ENCODE measurements around the gene NCKAP5. TPM values are rescaled to one million over a fixed set of nuclear protein-coding genes. Genes with fewer than 3 reads are reported as not detected.

The NCKAP5 gene
- total RNA-seq, 1 donor from 2014 or later: 0.20 TPM

GRCh38 chr2:132780651-132781050 is 787.6 kb downstream of the NCKAP5 start:
- H3K4me1 Mint-ChIP-seq (ENCODE audit: low read depth, unreplicated experiment): peaks cover 11% of the 10 kb centered on the region
- H3K27me3 Mint-ChIP-seq (ENCODE audit: unreplicated experiment): peaks cover 6% of the 10 kb centered on the region
- H3K36me3 Mint-ChIP-seq (ENCODE audit: unreplicated experiment): no peaks in the 10 kb centered on the region
- H3K4me3 Mint-ChIP-seq (ENCODE audit: unreplicated experiment): no peak overlapping the region
- peaks cover 2% of the 10 kb centered on the region for H3K9me3 Mint-ChIP-seq (ENCODE audit: unreplicated experiment)
- no peak for TF ChIP-seq CTCF (IDR thresholded peaks at IDR 0.05; ENCODE audit: partially characterized antibody, unreplicated experiment)
- no peak for DNase-seq
- H3K27ac Mint-ChIP-seq (ENCODE audit: unreplicated experiment): no peak overlapping the region

- no peak for DNase-seq
- Mint-ChIP-seq H3K4me1 (ENCODE audit: low read depth, unreplicated experiment) (peaks cover 7% of the 10 kb centered on the region), H3K27me3 (ENCODE audit: unreplicated experiment) (peaks cover 6% of the 10 kb centered on the region), H3K36me3 (ENCODE audit: unreplicated experiment) (no peaks in the 10 kb centered on the region), H3K4me3 (ENCODE audit: unreplicated experiment) (no peak overlapping the region), H3K27ac (ENCODE audit: unreplicated experiment) (no peak overlapping the region), H3K9me3 (ENCODE audit: unreplicated experiment) (peaks cover 2% of the 10 kb centered on the region)
- no peak for TF ChIP-seq CTCF (IDR thresholded peaks at IDR 0.05; ENCODE audit: partially characterized antibody, unreplicated experiment)
Measured at GRCh38 chr2:132779206-132779721, 789.0 kb downstream of the NCKAP5 start.

GRCh38 chr2:132776287-132776686 is 792.0 kb downstream of the NCKAP5 start:
- DNase-seq: no peak
- H3K9me3 Mint-ChIP-seq (ENCODE audit: unreplicated experiment): no peaks in the 10 kb centered on the region
- H3K4me1 Mint-ChIP-seq (ENCODE audit: low read depth, unreplicated experiment): peaks cover 7% of the 10 kb centered on the region
- no peaks in the 10 kb centered on the region for H3K36me3 Mint-ChIP-seq (ENCODE audit: unreplicated experiment)
- no peak overlapping the region for H3K27ac Mint-ChIP-seq (ENCODE audit: unreplicated experiment)
- no peak overlapping the region for H3K4me3 Mint-ChIP-seq (ENCODE audit: unreplicated experiment)
- no peak for TF ChIP-seq CTCF (IDR thresholded peaks at IDR 0.05; ENCODE audit: partially characterized antibody, unreplicated experiment)
- H3K27me3 Mint-ChIP-seq (ENCODE audit: unreplicated experiment): no peaks in the 10 kb centered on the region

GRCh38 chr2:132774189-132774588 is 794.1 kb downstream of the NCKAP5 start:
- Mint-ChIP-seq H3K27ac (ENCODE audit: unreplicated experiment) (no peak overlapping the region), H3K27me3 (ENCODE audit: unreplicated experiment) (no peaks in the 10 kb centered on the region), H3K4me1 (ENCODE audit: low read depth, unreplicated experiment) (peaks cover 4% of the 10 kb centered on the region), H3K4me3 (ENCODE audit: unreplicated experiment) (no peak overlapping the region), H3K36me3 (ENCODE audit: unreplicated experiment) (no peaks in the 10 kb centered on the region), H3K9me3 (ENCODE audit: unreplicated experiment) (no peaks in the 10 kb centered on the region)
- TF ChIP-seq CTCF (IDR thresholded peaks at IDR 0.05; ENCODE audit: partially characterized antibody, unreplicated experiment): no peak
- DNase-seq: no peak

GRCh38 chr2:132773331-132773730 is 794.9 kb downstream of the NCKAP5 start:
- Mint-ChIP-seq H3K9me3 (ENCODE audit: unreplicated experiment) (no peaks in the 10 kb centered on the region), H3K4me1 (ENCODE audit: low read depth, unreplicated experiment) (peaks cover 3% of the 10 kb centered on the region), H3K4me3 (ENCODE audit: unreplicated experiment) (no peak overlapping the region), H3K36me3 (ENCODE audit: unreplicated experiment) (no peaks in the 10 kb centered on the region), H3K27ac (ENCODE audit: unreplicated experiment) (no peak overlapping the region), H3K27me3 (ENCODE audit: unreplicated experiment) (no peaks in the 10 kb centered on the region)
- TF ChIP-seq CTCF (IDR thresholded peaks at IDR 0.05; ENCODE audit: partially characterized antibody, unreplicated experiment): no peak
- no peak for DNase-seq
